Peyer's patch (tissue), 4 donors: ENCODE measurements around the gene KLHL3.

Source experiments
- POLR2A ChIP-seq, 2 donors: fragments of 450-650 bp; IDR thresholded peaks; one replicate each; pipeline ENCODE4 v1.5.1; 2017; ENCODE audit warnings: antibody characterized with exemption in 2 of 2, mild to moderate bottlenecking in 2 of 2, moderate library complexity in 2 of 2
- TF ChIP-seq, protein P1 (sequence below), 6 experiments: fragments of 450-650 bp in 4 of 6; fragments of 200-600 bp in 2 of 6; sonication (generic) in 1 of 6; IDR thresholded peaks; one replicate each; pipeline ENCODE4 v1.5.1; 2017 to 2019; ENCODE audit warnings: antibody characterized with exemption in 6 of 6, mild to moderate bottlenecking in 3 of 6, moderate library complexity in 1 of 6

DNA sequence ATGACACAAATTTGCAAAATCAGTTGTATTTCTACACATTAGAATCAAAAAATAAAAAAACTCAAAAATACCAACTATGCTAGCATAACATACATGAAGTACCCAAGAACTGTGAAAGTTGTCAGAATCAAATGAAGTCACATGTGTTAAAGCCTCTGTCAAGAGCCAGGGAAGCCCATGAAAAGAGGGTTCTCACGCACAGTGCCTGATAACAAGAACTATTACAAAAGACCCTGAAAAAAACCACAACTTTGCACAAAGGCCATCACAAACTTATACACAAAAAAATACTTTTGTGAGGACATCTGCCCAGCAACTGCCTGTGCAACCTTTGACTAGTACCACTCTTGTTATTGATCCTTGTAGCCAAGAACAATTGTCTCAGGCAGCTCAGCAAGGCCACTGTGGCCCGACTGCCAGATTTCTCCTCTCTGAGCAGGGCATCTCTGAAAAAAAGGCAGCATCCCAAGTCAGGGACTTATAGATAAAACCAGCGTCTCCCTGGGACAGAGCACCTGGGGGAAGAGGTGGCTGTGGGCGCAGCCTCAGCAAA, 47.2 kb upstream of the KLHL3 start:
- TF ChIP-seq POLR2A (IDR thresholded peaks at IDR 0.05) = no peak
- TF ChIP-seq, protein P1, sequence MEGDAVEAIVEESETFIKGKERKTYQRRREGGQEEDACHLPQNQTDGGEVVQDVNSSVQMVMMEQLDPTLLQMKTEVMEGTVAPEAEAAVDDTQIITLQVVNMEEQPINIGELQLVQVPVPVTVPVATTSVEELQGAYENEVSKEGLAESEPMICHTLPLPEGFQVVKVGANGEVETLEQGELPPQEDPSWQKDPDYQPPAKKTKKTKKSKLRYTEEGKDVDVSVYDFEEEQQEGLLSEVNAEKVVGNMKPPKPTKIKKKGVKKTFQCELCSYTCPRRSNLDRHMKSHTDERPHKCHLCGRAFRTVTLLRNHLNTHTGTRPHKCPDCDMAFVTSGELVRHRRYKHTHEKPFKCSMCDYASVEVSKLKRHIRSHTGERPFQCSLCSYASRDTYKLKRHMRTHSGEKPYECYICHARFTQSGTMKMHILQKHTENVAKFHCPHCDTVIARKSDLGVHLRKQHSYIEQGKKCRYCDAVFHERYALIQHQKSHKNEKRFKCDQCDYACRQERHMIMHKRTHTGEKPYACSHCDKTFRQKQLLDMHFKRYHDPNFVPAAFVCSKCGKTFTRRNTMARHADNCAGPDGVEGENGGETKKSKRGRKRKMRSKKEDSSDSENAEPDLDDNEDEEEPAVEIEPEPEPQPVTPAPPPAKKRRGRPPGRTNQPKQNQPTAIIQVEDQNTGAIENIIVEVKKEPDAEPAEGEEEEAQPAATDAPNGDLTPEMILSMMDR (IDR thresholded peaks at IDR 0.05) = no peak
